Frontal cortex (tissue), 4 donors: ENCODE results near the gene SNAI3. TPM values are rescaled to one million over a fixed set of nuclear protein-coding genes. Genes with fewer than 3 reads are reported as not detected.

Source experiments
- DNase-seq, 2 donors: peaks; one replicate each; pipeline ENCODE4 v3.0.0; 2012; ENCODE audit warnings: low spot score in 2 of 2
- FAIRE-seq: peaks from 2 replicates; lab custom pipeline; 2012; peaks lifted over from hg19 to GRCh38; lab: Jason Lieb, UNC
- total RNA-seq: library from RNA; depleted of rRNA; stranded (reverse); fragments of >200 nt; gene quantifications from one replicate; pipeline ENCODE4 v1.2.3, GENCODE V29; 2014
- donor health status: control.
- donor health status: control.
- donor health status: control.

The SNAI3 gene
- total RNA-seq, 1 donor from 2014 or later: not detected

- FAIRE-seq: no peak
- no peak for DNase-seq
Observed at GRCh38 chr16:88693420-88694177, 7.3 kb upstream of the SNAI3 start.

GRCh38 chr16:88692861-88693260 is 6.6 kb upstream of the SNAI3 start:
- DNase-seq: no peak
- FAIRE-seq: no peak

GRCh38 chr16:88691924-88692560 is 5.7 kb upstream of the SNAI3 start:
- DNase-seq (no peak), FAIRE-seq (no peak)

DNA sequence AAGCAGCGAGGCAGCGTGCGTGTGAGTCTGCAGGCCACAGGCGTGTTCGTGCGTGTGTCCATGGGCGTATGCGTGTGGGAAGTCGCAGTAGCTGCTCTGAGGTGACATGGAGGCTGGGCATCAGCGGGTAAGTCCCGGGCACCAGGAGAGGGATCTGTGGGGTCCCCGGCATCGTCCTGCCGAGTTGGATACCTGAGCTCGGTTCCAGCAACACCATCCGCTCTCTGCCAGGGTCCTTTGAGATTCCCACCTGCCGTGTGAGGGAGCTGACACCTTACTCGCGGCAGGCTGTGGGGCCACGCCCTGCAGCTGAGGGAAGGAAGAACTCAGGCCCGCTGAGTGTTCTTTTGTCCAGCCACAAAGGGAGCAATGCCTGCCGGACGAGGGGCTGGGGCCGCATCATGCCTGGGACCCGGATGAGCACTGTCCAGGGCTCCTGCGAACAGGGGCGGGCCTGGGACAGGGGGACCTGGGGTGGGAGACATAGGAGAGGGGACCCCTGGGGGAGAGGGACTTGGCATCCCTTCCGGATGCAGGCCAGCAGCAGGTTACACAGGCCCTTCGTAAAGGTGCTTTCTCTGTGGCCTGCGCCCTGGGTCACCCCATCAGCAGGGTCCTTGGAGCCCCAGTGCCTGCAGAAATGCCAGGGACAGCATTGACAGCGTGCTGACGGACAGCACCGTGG is 5.0 kb upstream of the SNAI3 start:
- no peak for FAIRE-seq
- DNase-seq: no peak

DNA sequence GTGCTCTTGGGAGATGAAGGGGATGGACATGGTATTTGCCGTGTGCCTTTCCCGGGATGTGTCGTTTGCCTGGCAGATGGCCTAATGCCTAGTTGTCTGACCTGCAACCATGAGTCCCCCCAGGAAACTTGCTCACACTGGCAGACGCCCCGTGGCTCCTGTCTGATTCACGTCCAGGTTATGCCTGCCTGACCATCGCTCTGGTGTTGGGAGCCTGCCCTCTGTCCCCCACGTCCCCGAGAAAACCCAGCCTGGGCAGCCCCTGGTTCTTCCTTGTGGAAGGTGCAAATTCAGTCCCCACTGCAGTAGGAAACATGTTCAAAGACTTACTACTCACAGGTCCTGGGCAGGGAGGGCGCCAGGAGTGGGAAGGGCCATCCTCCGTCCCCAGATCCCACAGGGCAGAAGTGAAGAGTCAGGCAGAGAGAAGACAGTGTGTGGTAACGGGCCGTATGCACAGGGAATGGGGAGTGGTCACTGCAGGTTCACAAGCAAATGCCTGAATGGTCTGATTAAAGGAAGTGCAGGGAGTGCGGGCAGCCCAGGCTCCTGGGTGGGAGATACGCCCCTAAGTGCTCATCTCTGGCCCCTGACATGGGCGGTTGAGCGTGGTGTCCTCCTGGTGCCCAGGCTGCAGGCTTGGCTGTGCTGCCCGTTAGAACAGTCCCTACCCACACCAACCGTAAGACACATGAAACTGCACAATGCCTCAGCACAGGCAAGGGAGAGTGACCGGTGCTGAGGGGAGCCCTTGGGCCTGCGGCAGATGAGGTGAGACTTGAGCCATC is 4.2 kb upstream of the SNAI3 start:
- no peak for DNase-seq
- FAIRE-seq: no peak

- DNase-seq (peak in 1 of 2 donors; percentile 71), FAIRE-seq (no peak)
Observed at GRCh38 chr16:88688013-88688778, 1.9 kb upstream of the SNAI3 start.

DNA sequence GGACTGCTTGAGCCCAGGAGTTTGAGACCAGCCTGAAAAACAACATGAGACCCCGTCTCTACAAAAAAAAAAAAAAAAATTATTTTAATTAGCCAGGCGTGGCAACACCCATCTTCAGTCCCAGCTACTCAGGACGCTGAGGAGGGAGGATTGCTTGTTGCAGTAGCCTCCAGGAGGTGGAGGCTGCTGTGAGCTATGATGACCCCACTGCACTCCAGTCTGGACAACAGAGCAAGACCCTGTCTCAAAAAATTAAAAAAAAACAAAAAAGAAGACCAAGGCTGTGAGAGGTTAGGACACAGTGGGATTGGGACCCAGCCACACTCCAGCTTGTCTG is 1.3 kb upstream of the SNAI3 start:
- no peak for FAIRE-seq
- no peak for DNase-seq

DNA sequence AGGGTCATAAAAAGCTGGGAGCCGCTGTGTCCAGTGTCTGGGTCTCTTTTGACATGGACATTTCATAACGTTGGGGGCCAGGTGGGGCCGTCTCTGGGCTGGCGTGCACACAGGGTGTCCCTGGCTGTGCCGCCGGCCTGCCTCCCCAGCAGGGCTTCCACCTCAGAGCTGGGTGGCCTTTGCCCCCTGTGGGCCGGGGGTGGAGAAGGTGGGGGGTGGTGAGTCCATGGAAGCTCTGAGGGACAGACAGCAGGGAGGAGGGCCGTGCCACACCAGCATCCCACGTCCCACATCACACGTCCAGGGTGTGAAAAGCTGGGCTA is 908 bp upstream of the SNAI3 start:
- no peak for FAIRE-seq

GRCh38 chr16:88686062-88686438 is 257 bp downstream of the SNAI3 start:
- no peak for DNase-seq
- FAIRE-seq: no peak

More for the DNA sequence above, 908 bp upstream of the SNAI3 start:
- DNase-seq: no peak

GRCh38 chr16:88685156-88686061 is 898 bp downstream of the SNAI3 start:
- DNase-seq: no peak
- FAIRE-seq: no peak

DNA sequence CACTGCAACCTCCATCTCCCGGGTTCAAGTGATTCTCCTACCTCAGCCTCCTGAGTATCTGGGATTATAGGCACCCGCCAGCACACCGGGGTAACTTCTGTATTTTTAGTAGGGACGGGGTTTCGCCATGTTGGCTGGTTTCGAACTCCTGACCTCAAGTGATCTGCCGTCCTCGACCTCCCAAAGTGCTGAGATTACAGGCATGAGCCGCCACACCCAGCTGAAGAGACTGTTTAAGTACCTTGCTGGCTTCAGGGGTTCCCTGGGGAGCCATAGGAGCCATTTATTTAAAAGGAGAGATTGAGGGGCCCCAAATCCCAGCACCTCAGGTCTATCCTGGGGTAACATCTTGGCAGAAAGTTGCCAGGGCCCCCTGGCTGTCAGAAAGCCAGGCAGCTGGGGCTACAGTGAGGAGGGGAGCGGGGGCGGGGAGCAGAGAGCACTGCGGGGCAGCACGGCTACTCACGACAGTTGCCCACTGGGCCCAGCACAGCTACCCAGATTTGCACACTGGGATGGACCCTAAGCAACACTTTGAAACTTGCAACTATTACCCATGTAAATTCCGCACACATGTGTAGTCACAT is 1.6 kb downstream of the SNAI3 start:
- FAIRE-seq: no peak
- DNase-seq: no peak

- FAIRE-seq: no peak
- DNase-seq: no peak
Observed at GRCh38 chr16:88681709-88682451, 4.4 kb downstream of the SNAI3 start.

DNA sequence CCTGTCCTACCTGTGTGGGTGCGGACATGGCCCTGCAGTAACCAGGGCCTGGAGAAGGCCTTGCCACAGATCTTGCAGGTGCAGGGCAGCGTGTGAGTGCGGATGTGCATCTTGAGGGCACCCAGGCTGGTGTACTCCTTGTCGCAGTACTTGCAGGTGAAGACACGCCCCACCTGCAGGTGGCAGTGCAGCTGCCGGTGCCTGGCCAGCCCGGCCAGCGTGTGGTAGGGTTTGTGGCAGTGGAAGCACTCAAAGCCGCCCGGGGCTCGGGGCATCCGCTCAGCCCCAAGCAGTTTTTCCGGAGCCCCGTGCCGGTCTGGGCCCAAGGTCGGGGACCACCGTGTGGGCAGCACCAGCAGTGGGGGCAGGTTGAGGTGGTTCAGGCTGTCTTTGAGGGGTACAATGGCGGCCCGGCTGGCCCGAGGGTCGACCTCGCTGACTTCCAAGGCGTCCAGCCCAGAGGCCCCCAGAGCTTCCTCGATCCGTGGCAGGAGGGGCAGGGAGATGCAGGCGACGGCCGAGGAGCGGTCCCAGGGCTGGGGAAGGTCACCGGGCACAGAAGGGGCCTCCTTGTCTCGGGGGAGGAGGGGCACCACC is 5.1 kb downstream of the SNAI3 start:
- DNase-seq: no peak
- no peak for FAIRE-seq

DNA sequence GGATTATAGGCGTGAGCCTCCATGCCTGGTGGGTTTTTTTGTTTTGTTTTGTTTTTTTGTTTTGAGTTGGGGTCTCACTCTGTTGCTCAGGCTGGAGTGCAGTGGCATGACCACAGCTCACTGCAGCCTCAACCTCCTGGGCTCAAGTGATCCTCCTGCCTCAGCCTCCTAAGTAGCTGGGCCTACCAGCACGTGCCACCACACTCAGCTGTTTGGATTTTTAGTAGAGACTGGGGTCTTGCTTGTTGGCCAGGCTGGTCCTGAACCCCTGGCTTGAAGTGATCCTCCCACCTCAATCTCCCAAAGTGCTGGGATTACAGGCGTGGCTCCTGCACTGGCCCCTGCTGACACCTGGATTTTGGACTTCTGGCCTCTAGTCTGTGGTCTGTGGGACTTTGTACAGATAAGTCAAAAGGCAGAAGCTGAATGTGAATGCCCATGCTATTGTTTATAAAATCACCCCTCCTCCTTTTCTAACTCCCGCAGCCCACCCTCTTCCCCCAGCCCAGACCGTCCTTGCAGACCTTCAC is 5.7 kb downstream of the SNAI3 start:
- DNase-seq (no peak), FAIRE-seq (no peak)

- no peak for DNase-seq
- FAIRE-seq: no peak
Observed at GRCh38 chr16:88678224-88678979, 7.9 kb downstream of the SNAI3 start.

- DNase-seq (no peak), FAIRE-seq (no peak)
Observed at GRCh38 chr16:88677721-88678120, 8.6 kb downstream of the SNAI3 start.
